Panc1 (cell line): ENCODE measurements around the gene EVL. TPM values are rescaled to one million over a fixed set of nuclear protein-coding genes. Genes with fewer than 3 reads are reported as not detected.

Source experiments
- ATAC-seq: fragments of 200-7000 bp; cut with Tn5 transposase; 2 replicates; pipeline ENCODE4 v1.9.1; 2020; ENCODE audit warnings: mild to moderate bottlenecking, moderate library complexity
- BruUV-seq: library from RNA; stranded (reverse); fragments of 400-500 nt; replicated peaks from 2 replicates; lab custom pipeline; 2021; lab: Mats Ljungman, UMichigan
- CTCF ChIA-PET: fragments of 300-600 bp; sonication (Branson Sonifier 250); formaldehyde crosslinking; loops from one replicate; lab custom pipeline; 2022; ENCODE audit warnings: antibody characterized with exemption; lab: Charles Lee
- POLR2A ChIA-PET: fragments of 300-600 bp; sonication (Branson Sonifier 250); formaldehyde crosslinking; loops from one replicate; lab custom pipeline; 2022; ENCODE audit warnings: antibody characterized with exemption; lab: Charles Lee
- DNase-seq: peaks from one replicate; pipeline ENCODE4 v3.0.0-alpha.2; 2010; ENCODE audit warnings: low read depth, low spot score
- H3K27ac ChIP-seq: 2 replicates; pipeline ENCODE4 v1.5.1; 2011; ENCODE audit warnings: mild to moderate bottlenecking, low read length, inconsistent platforms
- H3K27me3 ChIP-seq: fragments of 200-500 bp; sonication (Bioruptor generic); 2 replicates; pipeline ENCODE4 v1.6.0; 2014; ENCODE audit warnings: low read length, inconsistent platforms; ENCODE audit not compliant: control insufficient read depth, insufficient read depth
- H3K36me3 ChIP-seq: fragments of 200-500 bp; sonication (Bioruptor generic); 2 replicates; pipeline ENCODE4 v1.5.1; 2014; ENCODE audit warnings: inconsistent platforms, mild to moderate bottlenecking, low read length, moderate library complexity; ENCODE audit not compliant: control insufficient read depth, insufficient read depth
- H3K4me1 ChIP-seq: 2 replicates; pipeline ENCODE4 v1.5.1; 2011; ENCODE audit warnings: inconsistent platforms, mild to moderate bottlenecking, low read length, moderate library complexity; ENCODE audit not compliant: control insufficient read depth, insufficient read depth
- H3K4me3 ChIP-seq, 2 experiments: 2 replicates each; pipeline ENCODE4 v1.5.1; 2011 to 2012; ENCODE audit warnings: low read depth in 2 of 2, low read length in 2 of 2, mild to moderate bottlenecking in 2 of 2, inconsistent platforms in 1 of 2, moderate library complexity in 1 of 2
- H3K9me3 ChIP-seq: fragments of 200-500 bp; sonication (Bioruptor generic); 2 replicates; pipeline ENCODE4 v1.5.1; 2014; ENCODE audit warnings: low read depth, mild to moderate bottlenecking, inconsistent platforms, low read length, moderate library complexity; ENCODE audit not compliant: control insufficient read depth, insufficient read depth
- CTCF ChIP-seq: fragments of 450-650 bp; IDR thresholded peaks from 2 replicates; pipeline ENCODE4 v1.5.1; 2017; ENCODE audit warnings: mild to moderate bottlenecking
- POLR2AphosphoS5 ChIP-seq: IDR thresholded peaks from 2 replicates; pipeline ENCODE4 v1.6.1; 2012; ENCODE audit warnings: mild to moderate bottlenecking, low read depth, low read length, moderate library complexity
- REST ChIP-seq, 2 experiments: IDR thresholded peaks; 2 replicates each; pipeline ENCODE4 v1.6.1; 2011 to 2012; ENCODE audit warnings: low read depth in 2 of 2, control low read depth in 1 of 2, low read length in 1 of 2, mild to moderate bottlenecking in 1 of 2, moderate library complexity in 1 of 2; ENCODE audit not compliant: insufficient read depth in 1 of 2
- SIN3A ChIP-seq: IDR thresholded peaks from 2 replicates; pipeline ENCODE4 v1.6.1; 2012; ENCODE audit warnings: low read depth, mild to moderate bottlenecking, low read length, moderate library complexity, borderline replicate concordance; ENCODE audit not compliant: insufficient read depth
- TCF7L2 ChIP-seq: IDR thresholded peaks from 2 replicates; pipeline ENCODE4 v1.6.1; 2011; ENCODE audit warnings: mild to moderate bottlenecking, low read depth, low read length, inconsistent platforms
- in situ Hi-C: cut with HindIII; loops from 2 replicates; pipeline ENCODE4 v1.10.0; 2016; ENCODE audit warnings: low sequenced_read_pairs, low pct_unique_long_range_greater_than_20kb
- intact Hi-C: fragments of 100-400 bp; cut with micrococcal nuclease; formaldehyde crosslinking; loops from one replicate; pipeline ENCODE4 v1.10.0; 2022; ENCODE audit not compliant: unreplicated experiment
- total RNA-seq: library from RNA; stranded (reverse); gene quantifications from one replicate; pipeline ENCODE4 v1.2.1, GENCODE V29; 2021; ENCODE audit not compliant: unreplicated experiment

The EVL gene
- total RNA-seq, 1 experiment from 2014 or later, result 38.3 TPM

- no peaks in the 10 kb centered on the region for H3K4me1 ChIP-seq
- no peaks in the 10 kb centered on the region for H3K36me3 ChIP-seq
- H3K4me3 ChIP-seq, result no peak overlapping the region
- no peak for ATAC-seq
- CTCF ChIA-PET, result no interaction called here
- H3K27me3 ChIP-seq, result no peaks in the 10 kb centered on the region
- DNase-seq, result no peak
- TF ChIP-seq TCF7L2, result no peak
- TF ChIP-seq SIN3A, result no peak
- TF ChIP-seq CTCF, result no peak
- no peak for TF ChIP-seq REST (IDR thresholded peaks at IDR 0.05; ENCODE audit: insufficient read depth in 1 of 2, low read depth in 2 of 2, low read length in 1 of 2)
- no peak for TF ChIP-seq POLR2AphosphoS5
- in situ Hi-C loops, result no loop called here
- H3K9me3 ChIP-seq, result no peaks in the 10 kb centered on the region
- no TSS peak for BruUV-seq
- H3K27ac ChIP-seq, result no peak overlapping the region
- POLR2A ChIA-PET, result no interaction called here
- intact Hi-C loops, result no loop called here
Observed at GRCh38 chr14:100121643-100122480, 56.6 kb downstream of the EVL start.

GRCh38 chr14:100122481-100123223, 57.4 kb downstream of the EVL start:
- no peak overlapping the region for H3K27ac ChIP-seq
- no peaks in the 10 kb centered on the region for H3K36me3 ChIP-seq
- ChIA-PET POLR2A (no interaction called here), CTCF (interaction anchor here (0.5 kb wide), 1 partner anchor 70 kb away, joined by 3 read pairs; no protein-coding TSS in a partner anchor)
- DNase-seq, result no peak
- TF ChIP-seq POLR2AphosphoS5 (no peak), TCF7L2 (no peak), REST (IDR thresholded peaks at IDR 0.05; ENCODE audit: insufficient read depth in 1 of 2, low read depth in 2 of 2, low read length in 1 of 2) (no peak), CTCF (no peak), SIN3A (no peak)
- no peak for ATAC-seq
- H3K4me3 ChIP-seq, result no peak overlapping the region
- H3K27me3 ChIP-seq, result no peaks in the 10 kb centered on the region
- no peaks in the 10 kb centered on the region for H3K4me1 ChIP-seq
- intact Hi-C loops (no loop called here), in situ Hi-C loops (no loop called here)
- H3K9me3 ChIP-seq, result no peaks in the 10 kb centered on the region
- BruUV-seq, result no TSS peak
